PC-9 (cell line): ENCODE measurements around the gene RRAGC. TPM values are rescaled to one million over a fixed set of nuclear protein-coding genes. Genes with fewer than 3 reads are reported as not detected.

ENCODE experiments used
- BruUV-seq: library from RNA; stranded (reverse); fragments of 400-500 nt; replicated peaks from 2 replicates; lab custom pipeline; 2021; lab: Mats Ljungman, UMichigan
- CTCF ChIA-PET: fragments of 300-600 bp; sonication (Branson Sonifier 250); formaldehyde crosslinking; loops from one replicate; lab custom pipeline; 2022; ENCODE audit warnings: antibody characterized with exemption; lab: Charles Lee
- POLR2A ChIA-PET: fragments of 300-600 bp; sonication (Branson Sonifier 250); formaldehyde crosslinking; loops from one replicate; lab custom pipeline; 2022; ENCODE audit warnings: antibody characterized with exemption; ENCODE audit not compliant: unreplicated experiment; lab: Charles Lee
- DNase-seq, 2 experiments: peaks; one replicate each; pipeline versions ENCODE4 v3.0.0 to v3.0.0-alpha.2; 2015 to 2022; ENCODE audit warnings: mixed read lengths in 1 of 2
- H2AFZ ChIP-seq: fragments of 200-600 bp; sonication (generic); 2 replicates; pipeline ENCODE4 v1.8.1; 2017; ENCODE audit warnings: antibody characterized with exemption
- H3F3A ChIP-seq: fragments of 200-600 bp; sonication (generic); 2 replicates; pipeline ENCODE4 v1.8.1; 2017; ENCODE audit warnings: antibody characterized with exemption, mild to moderate bottlenecking, low read depth; ENCODE audit not compliant: insufficient read depth
- H3K27ac ChIP-seq: fragments of 200-600 bp; sonication (generic); 2 replicates; pipeline ENCODE4 v1.6.1; 2016; ENCODE audit warnings: mixed run types
- H3K27me3 ChIP-seq: fragments of 200-600 bp; sonication (generic); 2 replicates; pipeline ENCODE4 v1.6.1; 2016; ENCODE audit warnings: low read depth, mixed run types; ENCODE audit not compliant: insufficient read depth
- H3K36me3 ChIP-seq: fragments of 200-600 bp; sonication (generic); 2 replicates; pipeline ENCODE4 v1.6.1; 2016; ENCODE audit warnings: low read depth, mixed run types
- H3K4me1 ChIP-seq: fragments of 200-600 bp; sonication (generic); replicated peaks from 2 replicates; pipeline ENCODE4 v1.6.1; 2016; ENCODE audit warnings: mixed run types; ENCODE audit not compliant: insufficient read depth
- H3K4me2 ChIP-seq: fragments of 200-600 bp; sonication (generic); 2 replicates; pipeline ENCODE4 v1.6.1; 2017; ENCODE audit warnings: mixed run types
- H3K4me3 ChIP-seq: fragments of 200-600 bp; sonication (generic); 2 replicates; pipeline ENCODE4 v1.6.1; 2016; ENCODE audit warnings: mixed run types
- H3K79me2 ChIP-seq: fragments of 200-600 bp; sonication (generic); 2 replicates; pipeline ENCODE4 v1.6.1; 2017; ENCODE audit warnings: low read depth, mixed run types
- H3K9me2 ChIP-seq: fragments of 200-600 bp; sonication (generic); 2 replicates; pipeline ENCODE4 v1.8.1; 2017; ENCODE audit warnings: mild to moderate bottlenecking; ENCODE audit not compliant: insufficient read depth
- H3K9me3 ChIP-seq: fragments of 200-600 bp; sonication (generic); 2 replicates; pipeline ENCODE4 v1.8.1; 2016; ENCODE audit warnings: low read depth; ENCODE audit not compliant: insufficient read depth
- H4K20me1 ChIP-seq: fragments of 200-600 bp; sonication (generic); 2 replicates; pipeline ENCODE4 v1.8.1; 2017; ENCODE audit not compliant: insufficient read depth
- EZH2 ChIP-seq: fragments of 200-600 bp; sonication (generic); IDR thresholded peaks from 2 replicates; pipeline ENCODE4 v1.8.0; 2017; ENCODE audit warnings: antibody characterized with exemption, low read depth
- intact Hi-C: fragments of 100-400 bp; cut with micrococcal nuclease; formaldehyde crosslinking; loops from one replicate; pipeline ENCODE4 v1.10.0; 2022; ENCODE audit not compliant: unreplicated experiment
- total RNA-seq: library from RNA; stranded (reverse); gene quantifications from 2 replicates; pipeline ENCODE4 v1.2.3, GENCODE V29; 2021
- TF ChIP-seq, protein P1 (sequence below): fragments of 200-600 bp; sonication (generic); conservative IDR thresholded peaks from 2 replicates; pipeline ENCODE4 v1.6.1; 2017; ENCODE audit warnings: mixed run types, antibody characterized with exemption, mild to moderate bottlenecking, moderate library complexity

Gene RRAGC
- total RNA-seq, 1 experiment from 2014 or later: 33.0 TPM

DNA sequence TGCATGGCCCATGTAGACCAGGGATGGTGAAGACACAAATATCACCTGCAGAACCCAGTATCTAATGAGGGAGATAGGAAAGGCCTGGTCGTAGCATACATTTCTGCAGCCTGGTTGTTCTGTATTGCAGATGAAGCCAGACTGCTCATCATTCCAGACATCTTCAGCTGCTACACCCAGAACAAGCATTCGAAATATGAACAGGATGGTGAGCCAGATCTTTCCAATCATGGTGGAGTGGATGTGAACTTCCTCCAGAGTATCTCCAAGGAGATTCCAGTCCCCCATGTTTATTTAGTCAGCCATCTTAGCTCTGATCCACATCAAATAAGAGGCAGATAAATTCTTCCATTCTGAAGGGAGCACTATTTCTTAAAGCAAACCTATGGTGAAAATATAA is 16.2 kb upstream of the RRAGC start:
- no TSS peak for BruUV-seq

DNA sequence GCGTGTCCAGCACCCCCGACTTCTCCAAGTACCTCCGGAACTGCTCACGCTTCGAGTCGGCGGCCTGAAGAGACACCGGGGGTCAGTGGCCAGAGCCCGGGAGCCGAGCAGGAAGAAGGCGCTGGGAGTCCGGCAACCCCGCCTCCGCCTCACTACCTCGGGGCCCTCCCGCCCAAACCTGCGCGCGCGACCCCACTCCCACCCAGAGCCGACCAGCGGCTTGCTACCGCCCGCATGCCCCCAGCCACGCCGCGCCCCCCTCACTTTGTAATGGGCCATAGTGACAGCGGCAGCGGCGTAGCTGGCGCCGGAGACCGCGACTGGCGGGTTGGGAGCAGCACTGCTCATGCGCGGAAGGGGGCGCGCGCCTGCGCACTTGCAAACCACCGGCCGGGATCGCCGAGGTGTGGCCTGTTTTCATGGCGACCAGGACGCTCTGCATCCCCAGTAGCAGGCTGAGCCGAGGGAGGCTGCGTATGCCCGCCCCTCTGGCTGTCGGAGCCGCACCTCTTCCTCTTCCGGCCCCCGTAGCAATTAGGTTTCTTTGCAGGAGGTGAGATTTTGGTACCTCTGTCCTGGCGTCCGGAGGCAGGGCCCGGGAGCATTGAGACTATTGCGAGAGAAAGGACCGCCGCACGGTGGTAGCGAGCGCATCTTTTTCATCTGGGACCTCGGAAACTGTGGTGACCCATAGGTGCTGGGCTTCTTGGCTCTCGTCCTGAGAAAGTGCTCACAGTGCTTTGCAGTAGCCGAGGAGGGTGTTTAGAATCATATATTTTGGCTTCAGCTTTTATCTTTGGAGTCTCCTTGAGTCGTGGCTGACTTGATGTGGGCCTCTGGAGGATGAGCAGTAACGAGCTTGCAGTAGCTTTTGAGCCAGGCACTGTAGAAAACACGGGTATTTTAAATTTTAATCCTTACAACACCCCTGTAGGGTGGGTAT is 13.7 kb upstream of the RRAGC start, which contains the start of gene MYCBP:
MYCBP (minus strand) TSS at position 322 of the 943 bp plus-strand sequence; CDS start at position 279, 43 bp downstream.
- Histone ChIP-seq H3K9me2 (no peaks in the 10 kb centered on the region), H3K4me2 (peak within 1 kb of the TSS; percentile 95), H3F3A (peaks cover 4% of the 10 kb centered on the region; the same call in 1 of the 2 replicates), H3K27me3 (no peaks in the 10 kb centered on the region), H3K9me3 (no peaks in the 10 kb centered on the region), H3K36me3 (no peaks in the 10 kb centered on the region), H3K27ac (no peak within 1 kb of the TSS), H4K20me1 (no peaks in the 10 kb centered on the region), H3K79me2 (peaks cover 31% of the 10 kb centered on the region), H2AFZ (peak within 1 kb of the TSS; percentile 94), H3K4me1 (peaks cover 15% of the 10 kb centered on the region), H3K4me3 (peak within 1 kb of the TSS; percentile 88)
- CTCF ChIA-PET: interaction anchor here (0.7 kb wide), 1 partner anchor 666 kb away, joined by 3 read pairs; no protein-coding TSS in a partner anchor
- TSS peak; percentile 84 for BruUV-seq
- POLR2A ChIA-PET: interaction anchor here (0.5 to 0.6 kb wide), 2 partner anchors 158 to 1358 kb away, joined by 3 read pairs; partner anchors contain the start of gene MEAF6
- peak; percentile 89 to 99 for DNase-seq
- intact Hi-C loops: loop anchor here (1.0 to 2.0 kb wide), 3 partner anchors 86 to 153 kb away; partner anchors contain the start of genes AKIRIN1 and NDUFS5
- TF ChIP-seq, protein P1, sequence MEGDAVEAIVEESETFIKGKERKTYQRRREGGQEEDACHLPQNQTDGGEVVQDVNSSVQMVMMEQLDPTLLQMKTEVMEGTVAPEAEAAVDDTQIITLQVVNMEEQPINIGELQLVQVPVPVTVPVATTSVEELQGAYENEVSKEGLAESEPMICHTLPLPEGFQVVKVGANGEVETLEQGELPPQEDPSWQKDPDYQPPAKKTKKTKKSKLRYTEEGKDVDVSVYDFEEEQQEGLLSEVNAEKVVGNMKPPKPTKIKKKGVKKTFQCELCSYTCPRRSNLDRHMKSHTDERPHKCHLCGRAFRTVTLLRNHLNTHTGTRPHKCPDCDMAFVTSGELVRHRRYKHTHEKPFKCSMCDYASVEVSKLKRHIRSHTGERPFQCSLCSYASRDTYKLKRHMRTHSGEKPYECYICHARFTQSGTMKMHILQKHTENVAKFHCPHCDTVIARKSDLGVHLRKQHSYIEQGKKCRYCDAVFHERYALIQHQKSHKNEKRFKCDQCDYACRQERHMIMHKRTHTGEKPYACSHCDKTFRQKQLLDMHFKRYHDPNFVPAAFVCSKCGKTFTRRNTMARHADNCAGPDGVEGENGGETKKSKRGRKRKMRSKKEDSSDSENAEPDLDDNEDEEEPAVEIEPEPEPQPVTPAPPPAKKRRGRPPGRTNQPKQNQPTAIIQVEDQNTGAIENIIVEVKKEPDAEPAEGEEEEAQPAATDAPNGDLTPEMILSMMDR: peak; percentile 37; the same call in 1 of the 2 replicates
- no peak for TF ChIP-seq EZH2

More for the DNA sequence above, 16.2 kb upstream of the RRAGC start:
- H3K79me2 ChIP-seq: peaks cover 30% of the 10 kb centered on the region
- no peak overlapping the region for H2AFZ ChIP-seq
- POLR2A ChIA-PET: no interaction called here
- H3K27me3 ChIP-seq: no peaks in the 10 kb centered on the region
- no peak overlapping the region for H3K27ac ChIP-seq
- H4K20me1 ChIP-seq: no peaks in the 10 kb centered on the region
- intact Hi-C loops: no loop called here
- H3K9me3 ChIP-seq: no peaks in the 10 kb centered on the region
- no peak for TF ChIP-seq EZH2
- TF ChIP-seq, protein P1: no peak
- H3K36me3 ChIP-seq: no peaks in the 10 kb centered on the region
- peaks cover 15% of the 10 kb centered on the region for H3K4me1 ChIP-seq
- peaks cover 4% of the 10 kb centered on the region; the same call in 1 of the 2 replicates for H3F3A ChIP-seq
- CTCF ChIA-PET: no interaction called here
- no peak for DNase-seq
- no peaks in the 10 kb centered on the region for H3K9me2 ChIP-seq
- no peak overlapping the region for H3K4me2 ChIP-seq
- no peak overlapping the region for H3K4me3 ChIP-seq

DNA sequence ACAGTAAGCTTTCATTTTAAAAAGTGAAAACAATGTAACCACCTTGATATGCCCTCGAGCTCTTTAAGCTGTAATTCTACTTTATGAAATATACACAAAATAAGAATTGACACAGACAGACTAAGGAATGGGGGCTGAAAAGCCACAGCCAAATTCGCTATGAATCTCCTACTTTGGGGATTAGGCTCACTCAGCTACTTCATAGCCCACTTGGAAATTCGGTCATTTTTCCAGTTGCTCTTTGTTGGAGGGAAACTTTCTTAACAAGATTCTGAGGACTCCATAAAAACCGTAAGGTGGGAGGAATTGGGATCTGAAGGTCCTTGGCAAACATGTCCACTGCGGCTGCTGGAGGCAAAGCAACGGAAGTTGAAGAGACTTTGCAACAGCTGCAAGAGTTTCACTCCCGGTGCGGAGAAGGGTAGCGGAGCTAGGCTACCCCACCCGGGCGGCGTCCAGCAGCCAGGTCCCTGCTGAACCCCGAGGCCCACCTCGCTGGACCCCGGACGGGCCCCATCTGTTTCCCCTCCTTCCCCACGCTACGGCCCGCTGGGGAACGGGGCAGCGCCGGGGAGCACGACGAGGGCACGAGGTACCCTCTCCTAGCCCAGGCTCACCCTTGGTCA is 12.9 kb upstream of the RRAGC start:
- Histone ChIP-seq H2AFZ (peak overlapping the region; percentile 94), H3K9me2 (no peaks in the 10 kb centered on the region), H3K9me3 (no peaks in the 10 kb centered on the region), H3K36me3 (no peaks in the 10 kb centered on the region), H3K4me1 (peaks cover 15% of the 10 kb centered on the region), H3F3A (peaks cover 1% of the 10 kb centered on the region; the same call in 1 of the 2 replicates), H3K4me3 (peak overlapping the region; percentile 88), H3K4me2 (peak overlapping the region; percentile 95), H3K79me2 (peaks cover 31% of the 10 kb centered on the region), H3K27me3 (no peaks in the 10 kb centered on the region), H3K27ac (no peak overlapping the region), H4K20me1 (no peaks in the 10 kb centered on the region)
- DNase-seq: no peak
- ChIA-PET CTCF (no interaction called here), POLR2A (interaction anchor here (0.6 kb wide), 2 partner anchors 159 to 220 kb away, joined by 3 to 4 read pairs; no protein-coding TSS in a partner anchor)
- BruUV-seq: TSS peak; percentile 43
- intact Hi-C loops: loop anchor here (1.0 to 2.0 kb wide), 3 partner anchors 86 to 154 kb away; partner anchors contain the start of genes AKIRIN1 and NDUFS5
- TF ChIP-seq EZH2: no peak
- TF ChIP-seq, protein P1: no peak
